Loucy (cell line): ENCODE results near the gene CAMK1D.

Source experiments
- CTCF ChIP-seq: fragments of 200-600 bp; sonication (generic); conservative IDR thresholded peaks from 2 replicates; pipeline ENCODE4 v1.5.1; 2014; ENCODE audit warnings: mild to moderate bottlenecking, antibody characterized with exemption, low read length
- EZH2phosphoT487 ChIP-seq: fragments of 200-600 bp; IDR thresholded peaks from 2 replicates; pipeline ENCODE4 v1.6.1; 2018; ENCODE audit warnings: antibody characterized with exemption, mild to moderate bottlenecking, moderate library complexity, borderline replicate concordance

GRCh38 chr10:12434277-12434676 is 84.9 kb downstream of the CAMK1D start:
- TF ChIP-seq CTCF (no peak), EZH2phosphoT487 (no peak)
